Osteoblast (primary cell): ENCODE data around the gene RANBP1. TPM values are rescaled to one million over a fixed set of nuclear protein-coding genes. Genes with fewer than 3 reads are reported as not detected.
A peak's percentile ranks its signal among the peaks of the same experiment; 100 is the strongest.

Experiments
- DNase-seq: peaks from one replicate; pipeline ENCODE4 v3.0.0; 2011; ENCODE audit warnings: low spot score, mixed read lengths; ENCODE audit not compliant: insufficient read length; ENCODE audit errors: missing footprints
- H2AFZ ChIP-seq: 2 replicates; pipeline ENCODE4 v1.6.0; 2011; ENCODE audit warnings: mild to moderate bottlenecking, low read length
- H3K27ac ChIP-seq: 2 replicates; pipeline ENCODE4 v1.5.1; 2011; ENCODE audit warnings: mild to moderate bottlenecking, low read depth, low read length, moderate library complexity
- H3K27me3 ChIP-seq: 2 replicates; pipeline ENCODE4 v1.6.0; 2012; ENCODE audit warnings: mild to moderate bottlenecking, control low read depth, inconsistent platforms, low read length, moderate library complexity; ENCODE audit not compliant: insufficient read depth
- H3K36me3 ChIP-seq: 2 replicates; pipeline ENCODE4 v1.5.1; 2011; ENCODE audit warnings: mild to moderate bottlenecking, low read length, control low read depth, moderate library complexity; ENCODE audit not compliant: insufficient read depth
- H3K4me1 ChIP-seq: 2 replicates; pipeline ENCODE4 v1.5.1; 2011; ENCODE audit warnings: mild to moderate bottlenecking, low read length, control low read depth, moderate library complexity; ENCODE audit not compliant: insufficient read depth
- H3K4me2 ChIP-seq: 2 replicates; pipeline ENCODE4 v1.6.0; 2011; ENCODE audit warnings: mild to moderate bottlenecking, low read length; ENCODE audit not compliant: insufficient read depth
- H3K4me3 ChIP-seq: fragments of 200-600 bp; sonication (generic); 3 replicates; pipeline ENCODE4 v1.5.1; 2012; ENCODE audit warnings: mild to moderate bottlenecking, low read length, inconsistent platforms; ENCODE audit not compliant: insufficient read depth
- H3K79me2 ChIP-seq: 2 replicates; pipeline ENCODE4 v1.6.0; 2012; ENCODE audit warnings: mild to moderate bottlenecking, low read length, control low read depth, inconsistent platforms; ENCODE audit not compliant: insufficient read depth
- H3K9me3 ChIP-seq: 2 replicates; pipeline ENCODE4 v1.5.1; 2011; ENCODE audit warnings: low read depth, low read length, control low read depth
- H4K20me1 ChIP-seq: 2 replicates; pipeline ENCODE4 v1.6.0; 2012; ENCODE audit warnings: mild to moderate bottlenecking, low read length, control low read depth; ENCODE audit not compliant: insufficient read depth
- CTCF ChIP-seq: IDR thresholded peaks from 2 replicates; pipeline ENCODE4 v1.5.1; 2011; ENCODE audit warnings: mild to moderate bottlenecking, low read depth, low read length, moderate library complexity; ENCODE audit errors: extremely low read depth
- total RNA-seq: library from RNA; depleted of rRNA; stranded (reverse); fragments of >200 nt; gene quantifications from 2 replicates; pipeline ENCODE4 v1.2.3, GENCODE V29; 2012

The RANBP1 gene
- total RNA-seq, 1 donor = 85.8 TPM

- no peaks in the 10 kb centered on the region for H3K9me3 ChIP-seq
- H3K27me3 ChIP-seq = no peaks in the 10 kb centered on the region
- H4K20me1 ChIP-seq = peaks cover 15% of the 10 kb centered on the region
- DNase-seq = peak; percentile 71
- peaks cover 75% of the 10 kb centered on the region for H3K36me3 ChIP-seq
- no peak overlapping the region for H3K4me3 ChIP-seq
- no peaks in the 10 kb centered on the region for H3K4me1 ChIP-seq
- TF ChIP-seq CTCF = no peak
- H3K79me2 ChIP-seq = peaks cover 55% of the 10 kb centered on the region
- H3K27ac ChIP-seq = no peak overlapping the region
- no peak overlapping the region for H3K4me2 ChIP-seq
- H2AFZ ChIP-seq = no peak overlapping the region
Observed at GRCh38 chr22:20105456-20106204, 10.3 kb upstream of the RANBP1 start.

GRCh38 chr22:20106205-20106848 lies 9.6 kb upstream of the RANBP1 start:
- H4K20me1 ChIP-seq = peaks cover 18% of the 10 kb centered on the region
- H3K36me3 ChIP-seq = peaks cover 77% of the 10 kb centered on the region
- no peak overlapping the region for H2AFZ ChIP-seq
- no peaks in the 10 kb centered on the region for H3K9me3 ChIP-seq
- H3K27me3 ChIP-seq = no peaks in the 10 kb centered on the region
- no peak for TF ChIP-seq CTCF
- H3K4me2 ChIP-seq = no peak overlapping the region
- H3K27ac ChIP-seq = no peak overlapping the region
- DNase-seq = peak; percentile 74
- peaks cover 50% of the 10 kb centered on the region for H3K79me2 ChIP-seq
- no peaks in the 10 kb centered on the region for H3K4me1 ChIP-seq
- no peak overlapping the region for H3K4me3 ChIP-seq

- peak; percentile 75 for DNase-seq
- H3K27me3 ChIP-seq = no peaks in the 10 kb centered on the region
- no peak for TF ChIP-seq CTCF
- H3K4me1 ChIP-seq = no peaks in the 10 kb centered on the region
- no peak overlapping the region for H3K4me3 ChIP-seq
- peaks cover 14% of the 10 kb centered on the region for H4K20me1 ChIP-seq
- no peak overlapping the region for H3K4me2 ChIP-seq
- no peak overlapping the region for H3K27ac ChIP-seq
- H3K36me3 ChIP-seq = peaks cover 78% of the 10 kb centered on the region
- no peak overlapping the region for H2AFZ ChIP-seq
- H3K79me2 ChIP-seq = peaks cover 45% of the 10 kb centered on the region
- no peaks in the 10 kb centered on the region for H3K9me3 ChIP-seq
Observed at GRCh38 chr22:20106849-20107237, 9.1 kb upstream of the RANBP1 start.

GRCh38 chr22:20107471-20107901 lies 8.4 kb upstream of the RANBP1 start:
- no peak overlapping the region for H2AFZ ChIP-seq
- H3K4me3 ChIP-seq = no peak overlapping the region
- peaks cover 80% of the 10 kb centered on the region for H3K36me3 ChIP-seq
- H3K79me2 ChIP-seq = peaks cover 38% of the 10 kb centered on the region
- no peaks in the 10 kb centered on the region for H3K9me3 ChIP-seq
- no peak for TF ChIP-seq CTCF
- H3K4me1 ChIP-seq = no peaks in the 10 kb centered on the region
- no peak overlapping the region for H3K27ac ChIP-seq
- peak; percentile 78 for DNase-seq
- peaks cover 9% of the 10 kb centered on the region for H4K20me1 ChIP-seq
- H3K4me2 ChIP-seq = no peak overlapping the region
- no peaks in the 10 kb centered on the region for H3K27me3 ChIP-seq
